Measurements from ENCODE around the gene SLC6A18.

Gene SLC6A18

DNA sequence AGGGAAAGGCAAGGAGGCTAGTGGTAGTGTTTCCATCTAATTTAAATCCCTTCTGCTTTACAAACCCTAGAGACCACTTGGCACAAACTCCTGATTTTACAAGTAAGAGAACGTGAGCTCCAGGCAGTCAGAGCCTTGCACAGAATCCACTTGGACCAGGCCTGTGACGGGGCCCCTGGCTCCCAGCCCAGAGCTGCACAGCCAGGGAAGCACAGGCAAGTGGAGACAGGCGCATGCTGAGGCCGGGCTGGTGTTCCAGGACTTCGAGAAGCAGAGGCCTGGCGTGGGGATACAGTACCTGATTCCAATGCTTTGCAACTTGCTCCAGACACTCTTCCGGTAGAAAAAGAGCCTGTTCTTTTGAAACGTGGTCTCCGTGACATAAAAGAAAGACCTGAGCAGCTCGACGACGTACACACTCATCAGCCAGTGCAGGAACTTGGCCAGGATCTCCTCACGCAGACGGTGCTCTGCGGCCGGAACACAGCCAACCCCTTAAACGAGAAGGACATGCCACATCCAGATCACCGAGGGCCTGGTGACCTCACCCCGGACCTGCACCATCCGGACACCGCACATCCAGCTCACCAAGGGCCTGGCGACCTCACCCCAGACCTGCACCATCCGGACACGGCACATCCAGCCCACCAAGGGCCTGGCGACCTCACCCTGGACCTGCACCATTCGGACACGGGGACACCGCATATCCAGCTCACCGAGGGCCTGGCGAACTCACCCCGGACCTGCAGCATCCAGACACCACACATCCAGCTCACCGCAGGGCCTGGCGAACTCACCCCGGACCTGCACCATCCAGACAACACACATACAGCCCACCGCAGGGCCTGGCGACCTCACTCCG, 57.2 kb downstream of the SLC6A18 start:
- TF ChIP-seq SIN3A (IDR thresholded peaks at IDR 0.05; ENCODE audit: borderline replicate concordance, insufficient read depth, low read length) (no peak), FOXP2 (optimal IDR thresholded peaks at IDR 0.05; ENCODE audit: borderline replicate concordance, extremely low read depth, extremely low read length, insufficient read depth) (no peak), POLR2AphosphoS5 (IDR thresholded peaks at IDR 0.05; ENCODE audit: low read depth, low read length) (no peak), TAF1 (IDR thresholded peaks at IDR 0.05; ENCODE audit: borderline replicate concordance, insufficient read depth, low read length) (no peak)
- TF ChIP-seq, protein P1, sequence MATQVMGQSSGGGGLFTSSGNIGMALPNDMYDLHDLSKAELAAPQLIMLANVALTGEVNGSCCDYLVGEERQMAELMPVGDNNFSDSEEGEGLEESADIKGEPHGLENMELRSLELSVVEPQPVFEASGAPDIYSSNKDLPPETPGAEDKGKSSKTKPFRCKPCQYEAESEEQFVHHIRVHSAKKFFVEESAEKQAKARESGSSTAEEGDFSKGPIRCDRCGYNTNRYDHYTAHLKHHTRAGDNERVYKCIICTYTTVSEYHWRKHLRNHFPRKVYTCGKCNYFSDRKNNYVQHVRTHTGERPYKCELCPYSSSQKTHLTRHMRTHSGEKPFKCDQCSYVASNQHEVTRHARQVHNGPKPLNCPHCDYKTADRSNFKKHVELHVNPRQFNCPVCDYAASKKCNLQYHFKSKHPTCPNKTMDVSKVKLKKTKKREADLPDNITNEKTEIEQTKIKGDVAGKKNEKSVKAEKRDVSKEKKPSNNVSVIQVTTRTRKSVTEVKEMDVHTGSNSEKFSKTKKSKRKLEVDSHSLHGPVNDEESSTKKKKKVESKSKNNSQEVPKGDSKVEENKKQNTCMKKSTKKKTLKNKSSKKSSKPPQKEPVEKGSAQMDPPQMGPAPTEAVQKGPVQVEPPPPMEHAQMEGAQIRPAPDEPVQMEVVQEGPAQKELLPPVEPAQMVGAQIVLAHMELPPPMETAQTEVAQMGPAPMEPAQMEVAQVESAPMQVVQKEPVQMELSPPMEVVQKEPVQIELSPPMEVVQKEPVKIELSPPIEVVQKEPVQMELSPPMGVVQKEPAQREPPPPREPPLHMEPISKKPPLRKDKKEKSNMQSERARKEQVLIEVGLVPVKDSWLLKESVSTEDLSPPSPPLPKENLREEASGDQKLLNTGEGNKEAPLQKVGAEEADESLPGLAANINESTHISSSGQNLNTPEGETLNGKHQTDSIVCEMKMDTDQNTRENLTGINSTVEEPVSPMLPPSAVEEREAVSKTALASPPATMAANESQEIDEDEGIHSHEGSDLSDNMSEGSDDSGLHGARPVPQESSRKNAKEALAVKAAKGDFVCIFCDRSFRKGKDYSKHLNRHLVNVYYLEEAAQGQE (IDR thresholded peaks at IDR 0.05; ENCODE audit: insufficient read depth in 1 of 2, low read depth in 2 of 2, low read length in 2 of 2), result no peak

DNA sequence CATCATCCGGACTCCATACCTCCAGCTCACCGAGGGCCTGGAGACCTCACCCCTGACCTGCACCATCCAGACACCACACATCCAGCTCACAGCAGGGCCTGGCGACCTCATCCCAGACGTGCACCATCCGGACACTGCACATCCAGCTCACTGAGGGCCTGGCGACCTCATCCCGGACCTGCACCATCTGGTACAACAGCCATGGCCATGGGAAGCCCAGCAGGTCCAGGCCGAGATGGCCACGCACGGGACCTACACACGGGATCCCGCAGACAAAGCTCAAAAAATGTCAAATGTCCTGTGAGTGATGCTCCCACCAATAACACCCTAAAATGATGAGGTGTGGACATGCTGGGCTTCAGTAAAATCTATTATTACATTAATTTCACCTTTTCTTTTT, 60.0 kb downstream of the SLC6A18 start:
- TF ChIP-seq POLR2AphosphoS5 (IDR thresholded peaks at IDR 0.05; ENCODE audit: low read depth, low read length), result no peak
- TF ChIP-seq FOXP2 (optimal IDR thresholded peaks at IDR 0.05; ENCODE audit: borderline replicate concordance, extremely low read depth, extremely low read length, insufficient read depth), result no peak
- TF ChIP-seq, protein P1 (IDR thresholded peaks at IDR 0.05; ENCODE audit: insufficient read depth in 1 of 2, low read depth in 2 of 2, low read length in 2 of 2), result no peak
- no peak for TF ChIP-seq TAF1 (IDR thresholded peaks at IDR 0.05; ENCODE audit: borderline replicate concordance, insufficient read depth, low read length)
- no peak for TF ChIP-seq SIN3A (IDR thresholded peaks at IDR 0.05; ENCODE audit: borderline replicate concordance, insufficient read depth, low read length)

DNA sequence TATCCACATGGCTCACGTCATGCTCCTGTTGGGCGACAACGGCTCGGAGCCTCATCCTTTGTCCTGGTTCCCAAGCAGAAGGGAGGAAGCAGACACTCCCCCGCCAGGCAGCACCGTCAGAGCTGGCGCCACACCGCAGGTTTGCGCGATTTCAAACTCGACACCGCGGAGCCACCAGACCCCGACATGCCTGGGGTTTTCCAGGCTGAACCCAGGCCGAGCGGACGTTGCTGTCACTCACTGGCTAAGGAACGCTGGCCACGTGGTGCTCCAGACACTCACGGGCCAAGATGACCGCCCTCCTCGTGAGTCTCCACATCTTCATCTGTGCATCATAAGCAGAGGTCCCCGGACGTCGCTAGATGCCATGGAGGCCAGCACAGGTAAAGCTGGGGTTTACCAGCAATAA, 60.7 kb downstream of the SLC6A18 start:
- TF ChIP-seq SIN3A (IDR thresholded peaks at IDR 0.05; ENCODE audit: borderline replicate concordance, insufficient read depth, low read length) (no peak), POLR2AphosphoS5 (IDR thresholded peaks at IDR 0.05; ENCODE audit: low read depth, low read length) (no peak), TAF1 (IDR thresholded peaks at IDR 0.05; ENCODE audit: borderline replicate concordance, insufficient read depth, low read length) (no peak), FOXP2 (optimal IDR thresholded peaks at IDR 0.05; ENCODE audit: borderline replicate concordance, extremely low read depth, extremely low read length, insufficient read depth) (no peak)
- TF ChIP-seq, protein P1 (IDR thresholded peaks at IDR 0.05; ENCODE audit: insufficient read depth in 1 of 2, low read depth in 2 of 2, low read length in 2 of 2), result no peak

DNA sequence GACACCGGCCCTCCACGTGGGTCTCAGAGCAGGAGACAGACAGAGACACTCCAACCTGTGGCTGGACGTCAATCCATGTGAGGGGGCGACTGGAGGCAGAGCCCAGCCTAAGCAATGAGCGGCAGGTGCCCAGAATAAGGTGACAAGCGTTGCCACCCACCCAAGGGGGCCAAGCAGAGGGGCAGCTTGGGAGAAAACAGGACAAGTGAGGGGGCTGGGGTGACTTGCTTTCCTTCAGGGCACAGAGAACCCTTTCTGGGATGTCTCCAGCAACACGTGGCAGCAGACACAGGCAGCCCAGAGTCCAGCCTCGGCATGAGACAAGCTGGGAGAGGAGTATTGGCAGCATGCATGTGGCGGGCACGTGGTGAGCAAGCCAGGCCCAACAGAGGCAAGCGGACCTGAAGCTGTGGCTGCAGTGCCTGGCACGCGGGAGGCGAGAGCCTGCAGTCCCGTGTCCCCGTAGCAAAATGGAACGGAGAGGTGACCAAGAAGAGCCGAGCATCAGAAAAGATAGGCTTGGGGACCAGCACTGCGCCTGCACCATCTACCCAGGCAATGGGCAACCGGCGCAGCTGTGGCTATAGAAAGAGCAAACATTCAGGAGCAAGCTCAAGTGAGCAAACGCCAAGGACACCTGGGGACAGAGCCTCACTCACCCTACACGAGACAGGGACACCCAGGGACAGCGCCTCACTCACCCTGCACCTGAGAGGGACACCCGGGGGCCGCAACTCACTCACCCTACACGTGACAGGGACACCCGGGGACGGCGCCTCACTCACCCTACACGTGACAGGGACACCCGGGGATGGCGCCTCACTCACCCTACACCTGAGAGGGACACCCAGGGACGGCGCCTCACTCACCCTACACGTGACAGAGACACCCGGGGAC, 63.5 kb downstream of the SLC6A18 start:
- TF ChIP-seq FOXP2 (optimal IDR thresholded peaks at IDR 0.05; ENCODE audit: borderline replicate concordance, extremely low read depth, extremely low read length, insufficient read depth), result no peak
- TF ChIP-seq POLR2AphosphoS5 (IDR thresholded peaks at IDR 0.05; ENCODE audit: low read depth, low read length), result no peak
- TF ChIP-seq, protein P1 (IDR thresholded peaks at IDR 0.05; ENCODE audit: insufficient read depth in 1 of 2, low read depth in 2 of 2, low read length in 2 of 2), result no peak
- TF ChIP-seq TAF1 (IDR thresholded peaks at IDR 0.05; ENCODE audit: borderline replicate concordance, insufficient read depth, low read length), result no peak
- TF ChIP-seq SIN3A (IDR thresholded peaks at IDR 0.05; ENCODE audit: borderline replicate concordance, insufficient read depth, low read length), result no peak

All from PFSK-1 (cell line).